Measurements from ENCODE around the gene OOSP2.
"Not testable (repeated sequence)": the region's sequence is repeated elsewhere in the genome, so short reads cannot be mapped to it uniquely, and the experiment has no call there.

OOSP2 gene, protein sequence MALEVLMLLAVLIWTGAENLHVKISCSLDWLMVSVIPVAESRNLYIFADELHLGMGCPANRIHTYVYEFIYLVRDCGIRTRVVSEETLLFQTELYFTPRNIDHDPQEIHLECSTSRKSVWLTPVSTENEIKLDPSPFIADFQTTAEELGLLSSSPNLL

GRCh38 chr11:60040109-60040508 lies at the start of gene OOSP2:
TSS of gene OOSP2 (plus strand) at chr11:60040409. CDS start at chr11:60040460, 51 bp downstream.
- ATAC-seq = no peak
- Mint-ChIP-seq H3K27me3 (no peaks in the 10 kb centered on the region), H3K4me3 (no peak within 1 kb of the TSS), H3K4me1 (no peaks in the 10 kb centered on the region), H3K27ac (no peak within 1 kb of the TSS), H3K9me3 (no peaks in the 10 kb centered on the region), H3K36me3 (no peaks in the 10 kb centered on the region)

- Mint-ChIP-seq H3K4me1 (no peaks in the 10 kb centered on the region), H3K27me3 (no peaks in the 10 kb centered on the region), H3K27ac (no peak overlapping the region), H3K9me3 (peaks cover 15% of the 10 kb centered on the region), H3K36me3 (no peaks in the 10 kb centered on the region), H3K4me3 (no peak overlapping the region)
- ATAC-seq = no peak
These were observed 49.8 kb upstream of the OOSP2 start for GRCh38 chr11:59990421-59990820.

DNA sequence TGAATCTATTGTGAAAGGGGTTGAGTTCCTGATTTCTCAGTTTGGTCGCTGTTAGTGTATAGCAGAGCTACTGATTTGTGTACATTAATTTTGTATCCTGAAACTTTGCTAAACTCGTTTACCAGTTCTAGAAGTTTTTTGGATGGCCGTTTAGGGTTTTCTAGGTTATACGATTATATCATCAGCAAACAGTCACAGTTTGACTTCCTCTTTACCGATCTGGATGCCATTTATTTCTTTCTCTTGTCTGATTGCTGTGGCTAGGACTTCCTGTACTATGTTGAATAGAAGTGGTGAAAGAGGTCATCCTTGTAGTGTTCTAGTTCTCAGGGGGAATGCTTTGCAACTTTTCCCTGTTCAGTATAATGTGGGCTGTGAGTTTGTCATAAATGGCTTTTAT lies 47.8 kb upstream of the OOSP2 start:
- no peaks in the 10 kb centered on the region for H3K36me3 Mint-ChIP-seq
- H3K4me3 Mint-ChIP-seq = no peak overlapping the region
- peaks cover 15% of the 10 kb centered on the region for H3K9me3 Mint-ChIP-seq
- ATAC-seq = no peak
- peaks cover 10% of the 10 kb centered on the region for H3K27me3 Mint-ChIP-seq
- no peaks in the 10 kb centered on the region for H3K4me1 Mint-ChIP-seq
- H3K27ac Mint-ChIP-seq = no peak overlapping the region

- no peaks in the 10 kb centered on the region for H3K9me3 Mint-ChIP-seq
- no peaks in the 10 kb centered on the region for H3K36me3 Mint-ChIP-seq
- H3K4me1 Mint-ChIP-seq = no peaks in the 10 kb centered on the region
- H3K4me3 Mint-ChIP-seq = no peak overlapping the region
- H3K27ac Mint-ChIP-seq = no peak overlapping the region
- no peak for ATAC-seq
- peaks cover 27% of the 10 kb centered on the region for H3K27me3 Mint-ChIP-seq
These were observed 42.4 kb upstream of the OOSP2 start for GRCh38 chr11:59997800-59998199.

DNA sequence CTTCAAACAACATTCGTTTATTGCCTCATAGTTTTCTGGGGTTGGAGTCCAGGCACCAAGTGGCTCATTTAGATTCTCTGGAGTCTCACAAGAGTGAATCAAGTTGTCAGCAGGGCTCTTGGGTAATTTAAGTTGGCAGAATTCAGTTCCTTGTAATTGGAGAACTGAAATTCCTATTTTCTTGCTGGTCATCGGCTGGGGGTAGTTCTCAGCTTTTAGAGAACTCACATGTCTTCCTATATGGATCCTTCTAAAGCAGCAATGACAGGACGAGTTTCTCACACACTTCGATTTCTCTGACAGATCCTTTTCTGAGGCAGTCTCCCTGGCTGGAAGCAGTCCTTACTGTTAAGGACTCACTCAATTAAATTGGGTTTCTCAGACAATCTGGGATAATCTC lies 40.5 kb upstream of the OOSP2 start:
- no peaks in the 10 kb centered on the region for H3K36me3 Mint-ChIP-seq
- no peaks in the 10 kb centered on the region for H3K4me1 Mint-ChIP-seq
- no peak overlapping the region for H3K4me3 Mint-ChIP-seq
- no peak overlapping the region for H3K27ac Mint-ChIP-seq
- no peak for ATAC-seq
- peaks cover 36% of the 10 kb centered on the region for H3K27me3 Mint-ChIP-seq
- no peaks in the 10 kb centered on the region for H3K9me3 Mint-ChIP-seq

DNA sequence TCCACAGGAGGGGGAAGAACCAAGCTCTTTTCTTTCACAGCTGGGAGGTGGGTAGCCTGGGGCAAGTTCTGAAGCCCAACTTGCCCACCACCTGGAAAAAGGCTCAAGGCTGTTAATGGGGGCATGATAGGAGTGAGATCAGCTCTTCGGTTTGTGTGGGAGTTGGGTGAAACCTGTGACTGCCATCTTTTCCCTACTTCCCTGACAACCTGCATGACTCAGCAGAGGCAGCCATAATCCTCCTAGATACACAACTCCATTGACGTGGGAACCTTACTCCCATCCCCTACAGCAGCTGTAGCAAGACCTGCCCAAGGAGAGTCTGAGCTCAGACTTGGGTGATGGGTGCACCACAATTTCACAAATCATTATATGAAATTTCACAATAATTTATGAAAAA lies 36.5 kb upstream of the OOSP2 start:
- no peaks in the 10 kb centered on the region for H3K9me3 Mint-ChIP-seq
- H3K27me3 Mint-ChIP-seq = peaks cover 21% of the 10 kb centered on the region
- no peaks in the 10 kb centered on the region for H3K4me1 Mint-ChIP-seq
- H3K27ac Mint-ChIP-seq = no peak overlapping the region
- ATAC-seq = no peak
- H3K36me3 Mint-ChIP-seq = no peaks in the 10 kb centered on the region
- H3K4me3 Mint-ChIP-seq = no peak overlapping the region

- H3K9me3 Mint-ChIP-seq = no peaks in the 10 kb centered on the region
- ATAC-seq = no peak
- H3K27me3 Mint-ChIP-seq = peaks cover 15% of the 10 kb centered on the region
- H3K4me1 Mint-ChIP-seq = no peaks in the 10 kb centered on the region
- H3K36me3 Mint-ChIP-seq = no peaks in the 10 kb centered on the region
- no peak overlapping the region for H3K27ac Mint-ChIP-seq
- no peak overlapping the region for H3K4me3 Mint-ChIP-seq
These were observed 34.8 kb upstream of the OOSP2 start for GRCh38 chr11:60005360-60005759.

DNA sequence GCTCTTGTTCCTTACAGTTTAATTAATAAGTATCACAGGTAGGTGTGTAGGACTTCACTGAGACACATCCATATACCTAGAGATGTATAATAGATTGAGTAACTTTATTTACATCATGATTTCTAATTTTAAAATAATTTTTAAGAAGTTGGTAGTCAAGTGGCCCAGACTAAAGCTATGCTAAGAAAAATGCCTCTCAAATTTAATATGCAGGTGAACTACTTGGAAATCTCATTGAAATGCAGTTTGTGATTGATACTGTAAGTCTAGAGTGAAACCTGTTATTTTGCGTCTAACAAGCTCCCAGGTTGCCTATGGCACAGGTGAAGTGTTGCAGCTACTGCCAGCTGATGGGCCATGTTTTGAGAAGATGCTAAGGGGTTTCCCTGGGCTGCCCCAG lies 23.3 kb upstream of the OOSP2 start, which contains the start of gene OOSP4B:
Gene OOSP4B, plus strand, starts transcription at position 301 of the 400 bp plus-strand sequence.
- ATAC-seq = no peak
- H3K36me3 Mint-ChIP-seq = no peaks in the 10 kb centered on the region
- no peaks in the 10 kb centered on the region for H3K27me3 Mint-ChIP-seq

GRCh38 chr11:60018058-60018457 lies 22.2 kb upstream of the OOSP2 start:
- Mint-ChIP-seq H3K4me1 (no peaks in the 10 kb centered on the region), H3K27me3 (no peaks in the 10 kb centered on the region), H3K36me3 (no peaks in the 10 kb centered on the region), H3K27ac (no peak overlapping the region), H3K9me3 (peaks cover 2% of the 10 kb centered on the region), H3K4me3 (no peak overlapping the region)
- ATAC-seq = no peak

More for the DNA sequence above, 23.3 kb upstream of the OOSP2 start, which contains the start of gene OOSP4B:
- Mint-ChIP-seq H3K4me3 (no peak within 1 kb of the TSS), H3K27ac (no peak within 1 kb of the TSS), H3K9me3 (peaks cover 2% of the 10 kb centered on the region), H3K4me1 (no peaks in the 10 kb centered on the region)

DNA sequence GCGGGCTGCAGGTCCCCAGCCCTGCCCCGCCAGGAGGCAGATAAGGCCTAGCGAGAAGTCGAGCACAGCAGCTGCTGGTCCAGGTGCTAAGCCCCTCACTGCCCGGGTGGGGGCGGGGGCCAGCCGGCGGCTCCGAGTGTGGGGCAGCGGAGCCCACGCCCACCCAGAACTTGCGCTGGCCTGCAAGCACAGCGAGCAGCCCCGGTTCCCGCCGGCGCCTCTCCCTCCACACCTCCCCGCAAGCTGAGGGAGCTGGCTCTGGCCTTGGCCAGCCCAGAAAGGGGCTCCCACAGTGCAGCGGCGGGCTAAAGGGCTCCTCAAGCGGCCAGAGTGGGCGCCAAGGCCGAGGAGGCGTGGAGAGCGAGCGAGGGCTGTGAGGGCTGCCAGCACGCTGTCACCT lies 19.8 kb upstream of the OOSP2 start:
- H3K4me1 Mint-ChIP-seq, H3K9me3 Mint-ChIP-seq, H3K27ac Mint-ChIP-seq, ATAC-seq, H3K36me3 Mint-ChIP-seq, H3K27me3 Mint-ChIP-seq, H3K4me3 Mint-ChIP-seq: not testable (repeated sequence)

DNA sequence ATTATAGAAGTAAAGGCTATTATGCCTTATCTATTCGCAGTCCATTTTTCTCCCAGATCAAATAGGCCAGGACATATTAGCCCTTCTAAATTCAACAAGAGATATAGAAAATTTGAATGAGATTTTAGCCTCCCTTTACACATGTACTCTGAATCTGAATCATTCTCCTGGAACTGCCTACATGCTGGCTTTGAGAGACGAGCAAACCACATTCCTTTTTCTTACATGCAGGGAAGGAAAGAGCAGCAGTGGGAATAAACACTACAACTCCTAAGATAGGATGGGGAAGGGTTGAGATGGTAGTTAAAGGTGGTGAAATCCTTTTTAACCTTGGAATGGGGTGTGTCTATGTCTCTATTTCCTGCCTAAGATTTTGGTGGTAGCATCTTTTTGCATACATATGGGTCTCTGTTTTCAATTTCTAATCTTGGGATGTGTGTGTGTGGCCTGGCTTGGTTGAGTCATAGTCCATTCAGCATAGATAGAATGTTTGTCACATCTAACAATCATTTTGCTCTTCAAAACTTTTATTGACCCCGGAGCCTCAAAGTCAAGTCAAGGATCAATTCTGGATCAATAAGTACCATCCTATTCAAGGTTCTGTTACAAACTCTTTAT lies 11.1 kb upstream of the OOSP2 start:
- Mint-ChIP-seq H3K27me3 (no peaks in the 10 kb centered on the region), H3K36me3 (no peaks in the 10 kb centered on the region), H3K4me3 (no peak overlapping the region), H3K27ac (no peak overlapping the region), H3K4me1 (no peaks in the 10 kb centered on the region), H3K9me3 (no peaks in the 10 kb centered on the region)
- no peak for ATAC-seq

GRCh38 chr11:60050422-60050821 lies 10.2 kb downstream of the OOSP2 start:
- peaks cover 21% of the 10 kb centered on the region for H3K27me3 Mint-ChIP-seq
- ATAC-seq, H3K9me3 Mint-ChIP-seq, H3K4me1 Mint-ChIP-seq, H3K4me3 Mint-ChIP-seq, H3K27ac Mint-ChIP-seq, H3K36me3 Mint-ChIP-seq: not testable (repeated sequence)

GRCh38 chr11:60050839-60051238 lies 10.6 kb downstream of the OOSP2 start:
- H3K4me1 Mint-ChIP-seq = not testable (repeated sequence)

GRCh38 chr11:60056349-60056969 lies 16.2 kb downstream of the OOSP2 start, which contains the start of gene MS4A3:
TSS of gene MS4A3 (plus strand) at chr11:60056665. CDS start at chr11:60061161, 4,496 bp downstream.
- H3K4me3 Mint-ChIP-seq = no peak within 1 kb of the TSS
- no peak for ATAC-seq
- peaks cover 4% of the 10 kb centered on the region for H3K9me3 Mint-ChIP-seq

More at GRCh38 chr11:60050839-60051238, 10.6 kb downstream of the OOSP2 start:
- ATAC-seq, H3K9me3 Mint-ChIP-seq, H3K27ac Mint-ChIP-seq, H3K4me3 Mint-ChIP-seq, H3K36me3 Mint-ChIP-seq: not testable (repeated sequence)
- peaks cover 18% of the 10 kb centered on the region for H3K27me3 Mint-ChIP-seq

GRCh38 chr11:60059052-60059451 lies 18.8 kb downstream of the OOSP2 start:
- Mint-ChIP-seq H3K36me3 (no peaks in the 10 kb centered on the region), H3K27me3 (peaks cover 12% of the 10 kb centered on the region), H3K4me3 (no peak overlapping the region), H3K27ac (no peak overlapping the region), H3K9me3 (peaks cover 4% of the 10 kb centered on the region), H3K4me1 (no peaks in the 10 kb centered on the region)
- no peak for ATAC-seq

More at GRCh38 chr11:60056349-60056969, 16.2 kb downstream of the OOSP2 start, which contains the start of gene MS4A3:
- Mint-ChIP-seq H3K4me1 (no peaks in the 10 kb centered on the region), H3K27me3 (peaks cover 12% of the 10 kb centered on the region), H3K36me3 (no peaks in the 10 kb centered on the region), H3K27ac (no peak within 1 kb of the TSS)
